ENCODE data around the gene PLAU. TPM values are rescaled to one million over a fixed set of nuclear protein-coding genes. Genes with fewer than 3 reads are reported as not detected.
A peak's percentile ranks its signal among the peaks of the same experiment; 100 is the strongest.

The PLAU gene
- total RNA-seq, 1 donor from 2014 or later: 7.6 TPM

DNA sequence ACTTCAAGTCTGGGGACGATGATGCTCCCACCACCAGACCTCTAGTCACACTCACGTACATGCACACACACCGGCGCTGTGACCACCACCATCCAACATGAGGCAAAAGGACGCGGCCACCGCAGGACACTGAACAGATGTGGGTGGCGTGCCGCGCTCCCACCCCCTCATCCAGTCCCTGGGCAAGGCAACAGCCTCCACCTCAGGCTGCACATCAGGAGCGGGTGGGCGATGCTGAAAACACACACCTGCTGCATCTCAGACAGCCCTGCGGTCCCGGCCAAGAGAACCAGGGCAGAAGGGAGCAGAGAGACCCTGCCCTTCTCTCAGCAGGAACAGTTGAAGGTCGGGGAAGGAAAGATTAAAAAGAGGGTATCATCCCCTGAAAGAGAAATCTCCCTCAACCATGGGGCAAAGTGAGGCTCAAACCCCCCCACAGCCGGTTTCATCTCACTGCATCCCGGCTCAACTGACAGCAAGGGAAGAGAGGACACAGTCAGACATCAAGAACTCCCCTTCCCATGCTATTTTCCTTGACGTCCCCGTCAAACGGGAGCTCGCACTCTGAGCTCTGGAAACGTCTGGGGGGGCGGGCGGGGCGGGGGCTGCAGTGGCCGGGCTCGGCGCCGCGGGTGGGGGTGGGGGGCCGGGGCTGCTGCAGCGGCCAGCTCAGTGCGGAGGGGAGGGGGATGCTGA is 37.6 kb upstream of the PLAU start:
- TF ChIP-seq EZH2phosphoT487 (IDR thresholded peaks at IDR 0.05) (no peak), EZH2 (IDR thresholded peaks at IDR 0.05) (no peak)
- TF ChIP-seq, protein P1, sequence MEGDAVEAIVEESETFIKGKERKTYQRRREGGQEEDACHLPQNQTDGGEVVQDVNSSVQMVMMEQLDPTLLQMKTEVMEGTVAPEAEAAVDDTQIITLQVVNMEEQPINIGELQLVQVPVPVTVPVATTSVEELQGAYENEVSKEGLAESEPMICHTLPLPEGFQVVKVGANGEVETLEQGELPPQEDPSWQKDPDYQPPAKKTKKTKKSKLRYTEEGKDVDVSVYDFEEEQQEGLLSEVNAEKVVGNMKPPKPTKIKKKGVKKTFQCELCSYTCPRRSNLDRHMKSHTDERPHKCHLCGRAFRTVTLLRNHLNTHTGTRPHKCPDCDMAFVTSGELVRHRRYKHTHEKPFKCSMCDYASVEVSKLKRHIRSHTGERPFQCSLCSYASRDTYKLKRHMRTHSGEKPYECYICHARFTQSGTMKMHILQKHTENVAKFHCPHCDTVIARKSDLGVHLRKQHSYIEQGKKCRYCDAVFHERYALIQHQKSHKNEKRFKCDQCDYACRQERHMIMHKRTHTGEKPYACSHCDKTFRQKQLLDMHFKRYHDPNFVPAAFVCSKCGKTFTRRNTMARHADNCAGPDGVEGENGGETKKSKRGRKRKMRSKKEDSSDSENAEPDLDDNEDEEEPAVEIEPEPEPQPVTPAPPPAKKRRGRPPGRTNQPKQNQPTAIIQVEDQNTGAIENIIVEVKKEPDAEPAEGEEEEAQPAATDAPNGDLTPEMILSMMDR (IDR thresholded peaks at IDR 0.05): no peak
- peaks cover 8% of the 10 kb centered on the region for H3K4me1 ChIP-seq
- DNase-seq (ENCODE audit: low spot score): peak; percentile 58

DNA sequence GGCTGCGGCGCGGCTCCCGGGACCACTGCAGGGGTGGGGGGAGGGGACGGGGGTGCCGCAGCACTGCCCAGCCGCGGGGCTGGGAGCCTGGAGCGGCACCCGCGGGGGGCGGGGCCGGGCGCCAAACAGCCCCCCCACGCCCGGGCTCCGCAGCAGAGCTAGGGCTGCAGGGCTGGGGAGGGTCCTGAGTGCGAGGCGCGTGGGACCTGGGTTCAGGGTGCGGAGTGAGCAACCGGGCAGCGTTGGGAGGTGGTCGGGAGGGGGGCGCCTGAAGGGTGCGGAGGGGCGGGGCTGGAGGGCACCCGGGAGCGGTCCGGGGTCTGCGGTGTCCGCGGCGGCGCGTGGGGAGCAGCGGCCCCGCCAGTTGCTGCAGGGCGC is 37.1 kb upstream of the PLAU start:
- H3K9ac ChIP-seq: no peak overlapping the region
- H3K79me2 ChIP-seq (ENCODE audit: low read depth): peaks cover 5% of the 10 kb centered on the region
- no peaks in the 10 kb centered on the region for H3K36me3 ChIP-seq
- Mint-ChIP-seq H3K9me3 (no peaks in the 10 kb centered on the region), H3K36me3 (peaks cover 24% of the 10 kb centered on the region), H3K27ac (no peak overlapping the region), H3K4me1 (peaks cover 21% of the 10 kb centered on the region), H3K4me3 (peak overlapping the region; percentile 35), H3K27me3 (ENCODE audit: insufficient read depth, low read depth) (peaks cover 15% of the 10 kb centered on the region)
- H2AFZ ChIP-seq (replicated peaks): no peak overlapping the region
- peaks cover 11% of the 10 kb centered on the region for H3K27me3 ChIP-seq
- peaks cover 17% of the 10 kb centered on the region for H3F3A ChIP-seq (ENCODE audit: low read depth)
- peaks cover 30% of the 10 kb centered on the region for H4K20me1 ChIP-seq (ENCODE audit: low read depth)
- H3K4me1 ChIP-seq: peaks cover 8% of the 10 kb centered on the region
- DNase-seq (ENCODE audit: low spot score): no peak
- peak overlapping the region; percentile 86 for H3K4me2 ChIP-seq
- no peaks in the 10 kb centered on the region for H3K9me3 ChIP-seq (ENCODE audit: low read depth)
- H3K27ac ChIP-seq: no peak overlapping the region
- peak overlapping the region; percentile 72 for H3K4me3 ChIP-seq
- TF ChIP-seq, protein P1 (IDR thresholded peaks at IDR 0.05): no peak
- TF ChIP-seq EZH2phosphoT487 (IDR thresholded peaks at IDR 0.05) (no peak), EZH2 (IDR thresholded peaks at IDR 0.05) (no peak)

More for the DNA sequence above, 37.6 kb upstream of the PLAU start:
- H3K4me2 ChIP-seq: peak overlapping the region; percentile 86
- Mint-ChIP-seq H3K4me1 (peaks cover 21% of the 10 kb centered on the region), H3K9me3 (no peaks in the 10 kb centered on the region), H3K27ac (no peak overlapping the region), H3K27me3 (ENCODE audit: insufficient read depth, low read depth) (peaks cover 15% of the 10 kb centered on the region), H3K4me3 (peak overlapping the region; percentile 88), H3K36me3 (peaks cover 26% of the 10 kb centered on the region)
- no peaks in the 10 kb centered on the region for H3K36me3 ChIP-seq
- H3K4me3 ChIP-seq: peak overlapping the region; percentile 72
- peaks cover 30% of the 10 kb centered on the region for H4K20me1 ChIP-seq (ENCODE audit: low read depth)
- H3K9me3 ChIP-seq (ENCODE audit: low read depth): no peaks in the 10 kb centered on the region
- no peak overlapping the region for H2AFZ ChIP-seq (replicated peaks)
- no peak overlapping the region for H3K27ac ChIP-seq
- H3K79me2 ChIP-seq (ENCODE audit: low read depth): peaks cover 5% of the 10 kb centered on the region
- peaks cover 11% of the 10 kb centered on the region for H3K27me3 ChIP-seq
- H3F3A ChIP-seq (ENCODE audit: low read depth): peaks cover 17% of the 10 kb centered on the region
- no peak overlapping the region for H3K9ac ChIP-seq

DNA sequence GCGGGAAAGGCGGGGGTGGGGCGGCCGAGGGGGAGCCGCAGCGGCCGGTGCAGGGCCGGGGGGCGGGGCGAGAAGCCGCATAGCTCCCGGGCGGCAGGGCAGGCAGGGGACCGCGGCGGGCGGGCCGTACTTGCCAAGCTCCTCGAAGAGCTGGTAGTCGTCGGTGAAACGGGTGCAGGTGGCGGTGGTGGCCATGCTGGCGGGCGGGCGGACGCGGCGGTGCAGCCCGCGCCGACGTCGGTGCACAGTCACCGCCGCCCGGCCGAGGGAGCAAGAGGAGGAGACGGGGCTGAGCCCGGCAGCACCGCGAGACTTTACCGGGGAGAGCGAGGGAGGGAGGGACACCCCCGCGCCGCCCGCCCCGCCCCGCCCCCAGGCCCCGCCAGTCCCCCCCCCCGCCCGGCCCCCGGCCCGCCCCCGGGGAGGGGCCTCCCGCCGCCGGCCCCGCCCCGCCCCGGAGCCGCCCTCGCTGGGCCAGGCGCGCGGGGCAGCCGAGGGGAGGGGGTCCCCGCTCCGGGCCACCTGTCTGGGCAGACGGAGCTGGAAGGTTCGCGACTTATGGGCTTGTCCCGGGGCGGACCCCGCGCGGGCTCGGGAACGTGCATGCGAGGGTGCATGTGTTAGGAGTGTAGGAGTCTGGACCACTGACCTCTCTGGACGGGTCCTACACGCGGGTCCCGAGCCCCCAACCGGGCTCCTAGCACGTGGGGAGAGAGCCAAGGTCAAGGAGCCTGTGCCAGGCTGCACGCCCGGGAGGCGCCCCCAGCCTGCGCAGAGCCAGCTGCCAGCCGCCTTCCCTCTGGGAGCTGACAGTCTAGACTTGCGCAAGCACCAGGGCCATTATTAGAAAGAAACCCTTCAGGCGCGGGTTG is 36.4 kb upstream of the PLAU start, which contains the start of gene CAMK2G:
Gene CAMK2G (minus strand): TSS at position 289 of the 872 bp plus-strand sequence. CDS start 94 bp downstream, at position 195.
- DNase-seq (ENCODE audit: low spot score): peak; percentile 92
- Histone ChIP-seq H3K4me2 (peak within 1 kb of the TSS; percentile 86), H3K36me3 (no peaks in the 10 kb centered on the region), H4K20me1 (ENCODE audit: low read depth) (peaks cover 30% of the 10 kb centered on the region), H3F3A (ENCODE audit: low read depth) (peaks cover 17% of the 10 kb centered on the region), H3K4me3 (peak within 1 kb of the TSS; percentile 72), H3K27me3 (peaks cover 11% of the 10 kb centered on the region), H3K79me2 (ENCODE audit: low read depth) (peaks cover 5% of the 10 kb centered on the region), H3K27ac (no peak within 1 kb of the TSS), H3K4me1 (peaks cover 8% of the 10 kb centered on the region), H3K9ac (no peak within 1 kb of the TSS), H2AFZ (replicated peaks) (peak within 1 kb of the TSS; percentile 79), H3K9me3 (ENCODE audit: low read depth) (no peaks in the 10 kb centered on the region)
- H3K4me1 Mint-ChIP-seq: peaks cover 21% of the 10 kb centered on the region
- H3K36me3 Mint-ChIP-seq: peaks cover 24% of the 10 kb centered on the region
- H3K4me3 Mint-ChIP-seq: peak within 1 kb of the TSS; percentile 88
- H3K27me3 Mint-ChIP-seq (ENCODE audit: insufficient read depth, low read depth): peaks cover 18% of the 10 kb centered on the region
- no peaks in the 10 kb centered on the region for H3K9me3 Mint-ChIP-seq
- TF ChIP-seq EZH2phosphoT487 (IDR thresholded peaks at IDR 0.05) (no peak), EZH2 (IDR thresholded peaks at IDR 0.05) (no peak)
- TF ChIP-seq, protein P1 (IDR thresholded peaks at IDR 0.05): no peak
- no peak within 1 kb of the TSS for H3K27ac Mint-ChIP-seq
